ENCODE results near the gene GNG7.
"Not testable (repeated sequence)": the region's sequence is repeated elsewhere in the genome, so short reads cannot be mapped to it uniquely, and the experiment has no call there.

GNG7 gene

GRCh38 chr19:2643123-2643737 is 59.3 kb downstream of the GNG7 start:
- DNase-seq (ENCODE audit: low read depth in 2 of 2) = not testable (repeated sequence)

- DNase-seq (ENCODE audit: low read depth in 2 of 2) = no peak
These were observed 61.2 kb downstream of the GNG7 start for GRCh38 chr19:2641332-2641698.

- DNase-seq (ENCODE audit: low read depth in 2 of 2) = no peak
These were observed 61.7 kb downstream of the GNG7 start for GRCh38 chr19:2640563-2641331.

GRCh38 chr19:2639999-2640398 is 62.5 kb downstream of the GNG7 start:
- DNase-seq (ENCODE audit: low read depth in 2 of 2) = no peak

- DNase-seq (ENCODE audit: low read depth in 2 of 2) = no peak
These were observed 64.0 kb downstream of the GNG7 start for GRCh38 chr19:2638417-2638940.

- peak in 1 of 2 donors; percentile 36 for DNase-seq (ENCODE audit: low read depth in 2 of 2)
These were observed 65.4 kb downstream of the GNG7 start for GRCh38 chr19:2636897-2637683.

GRCh38 chr19:2636141-2636896 is 66.2 kb downstream of the GNG7 start:
- DNase-seq (ENCODE audit: low read depth in 2 of 2) = no peak

- no peak for DNase-seq (ENCODE audit: low read depth in 2 of 2)
These were observed 67.5 kb downstream of the GNG7 start for GRCh38 chr19:2634960-2635359.

GRCh38 chr19:2634228-2634951 is 68.1 kb downstream of the GNG7 start:
- no peak for DNase-seq (ENCODE audit: low read depth in 2 of 2)

- DNase-seq (ENCODE audit: low read depth in 2 of 2) = no peak
These were observed 68.8 kb downstream of the GNG7 start for GRCh38 chr19:2633693-2634075.

GRCh38 chr19:2631213-2631821 is 71.2 kb downstream of the GNG7 start:
- no peak for DNase-seq (ENCODE audit: low read depth in 2 of 2)

- DNase-seq (ENCODE audit: low read depth in 2 of 2) = no peak
These were observed 72.0 kb downstream of the GNG7 start for GRCh38 chr19:2630352-2631001.

- DNase-seq (ENCODE audit: low read depth in 2 of 2) = no peak
These were observed 72.8 kb downstream of the GNG7 start for GRCh38 chr19:2629491-2630351.

- no peak for DNase-seq (ENCODE audit: low read depth in 2 of 2)
These were observed 73.9 kb downstream of the GNG7 start for GRCh38 chr19:2628597-2628996.

- no peak for DNase-seq (ENCODE audit: low read depth in 2 of 2)
These were observed 74.6 kb downstream of the GNG7 start for GRCh38 chr19:2627855-2628254.

GRCh38 chr19:2627319-2627829 is 75.1 kb downstream of the GNG7 start:
- peak in 1 of 2 donors; percentile 45 for DNase-seq (ENCODE audit: low read depth in 2 of 2)

GRCh38 chr19:2625434-2625833 is 77.1 kb downstream of the GNG7 start:
- DNase-seq (ENCODE audit: low read depth in 2 of 2) = no peak

- no peak for DNase-seq (ENCODE audit: low read depth in 2 of 2)
These were observed 77.9 kb downstream of the GNG7 start for GRCh38 chr19:2624537-2625091.

- no peak for DNase-seq (ENCODE audit: low read depth in 2 of 2)
These were observed 78.7 kb downstream of the GNG7 start for GRCh38 chr19:2623798-2624197.

Measured in stimulated activated CD8-positive, alpha-beta memory T cell treated with anti-CD3 and anti-CD28 coated beads, Interleukin-15, amount 100 ng/mL, for 48 hours (primary cell).